ENCODE data around the gene TBCA. TPM values are rescaled to one million over a fixed set of nuclear protein-coding genes. Genes with fewer than 3 reads are reported as not detected.
"Not testable (repeated sequence)": the region's sequence is repeated elsewhere in the genome, so short reads cannot be mapped to it uniquely, and the experiment has no call there.

The TBCA gene
- total RNA-seq, 4 donors from 2014 or later: 127 to 222 (median 165) TPM

DNA sequence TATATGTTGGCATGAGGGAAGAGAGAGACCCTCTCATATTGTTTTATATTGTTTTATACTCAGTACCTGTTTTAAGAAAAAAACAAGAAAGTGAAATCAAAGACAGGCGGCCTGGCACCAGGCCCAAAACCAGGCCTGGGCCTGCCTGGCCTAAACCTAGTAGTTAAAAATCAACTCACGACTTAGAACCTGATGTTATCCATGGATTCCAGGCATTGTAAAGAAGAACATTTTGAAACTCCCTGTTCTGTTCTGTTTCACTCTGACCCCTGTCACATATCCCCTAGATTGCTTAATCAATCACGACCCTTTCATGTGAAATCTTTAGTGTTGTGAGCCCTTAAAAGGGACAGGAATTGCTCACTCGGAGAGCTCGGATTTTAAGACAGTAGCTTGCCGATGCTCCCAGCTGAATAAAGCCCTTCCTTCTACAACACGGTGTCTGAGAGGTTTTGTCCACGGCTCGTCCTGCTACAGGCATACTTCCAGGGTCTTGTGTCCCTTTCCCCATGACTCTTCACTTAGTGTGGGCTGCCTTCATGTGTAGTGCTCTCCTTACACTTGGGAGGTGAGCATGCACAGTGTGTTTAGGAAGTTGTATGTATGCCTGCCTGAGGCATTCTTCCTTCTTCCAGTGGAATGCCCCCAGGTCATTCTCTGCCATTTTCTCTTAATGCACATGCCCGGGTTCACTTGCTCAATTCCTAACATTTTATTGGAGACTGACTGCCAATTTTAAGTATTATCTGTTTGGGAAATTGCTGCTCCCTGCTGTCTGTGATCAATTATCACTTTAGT lies 17.8 kb downstream of the TBCA start:
- peaks cover 4 to 12% of the 10 kb centered on the region in 2 donors for H3K4me1 ChIP-seq
- no peak for DNase-seq
- H3K36me3 ChIP-seq: no peaks in the 10 kb centered on the region
- 89 to 90% methylated on average over 10 of the region's 10 CpGs for WGBS, 2 donors
- TF ChIP-seq POLR2A (IDR thresholded peaks at IDR 0.05): no peak
- TF ChIP-seq, protein P1, sequence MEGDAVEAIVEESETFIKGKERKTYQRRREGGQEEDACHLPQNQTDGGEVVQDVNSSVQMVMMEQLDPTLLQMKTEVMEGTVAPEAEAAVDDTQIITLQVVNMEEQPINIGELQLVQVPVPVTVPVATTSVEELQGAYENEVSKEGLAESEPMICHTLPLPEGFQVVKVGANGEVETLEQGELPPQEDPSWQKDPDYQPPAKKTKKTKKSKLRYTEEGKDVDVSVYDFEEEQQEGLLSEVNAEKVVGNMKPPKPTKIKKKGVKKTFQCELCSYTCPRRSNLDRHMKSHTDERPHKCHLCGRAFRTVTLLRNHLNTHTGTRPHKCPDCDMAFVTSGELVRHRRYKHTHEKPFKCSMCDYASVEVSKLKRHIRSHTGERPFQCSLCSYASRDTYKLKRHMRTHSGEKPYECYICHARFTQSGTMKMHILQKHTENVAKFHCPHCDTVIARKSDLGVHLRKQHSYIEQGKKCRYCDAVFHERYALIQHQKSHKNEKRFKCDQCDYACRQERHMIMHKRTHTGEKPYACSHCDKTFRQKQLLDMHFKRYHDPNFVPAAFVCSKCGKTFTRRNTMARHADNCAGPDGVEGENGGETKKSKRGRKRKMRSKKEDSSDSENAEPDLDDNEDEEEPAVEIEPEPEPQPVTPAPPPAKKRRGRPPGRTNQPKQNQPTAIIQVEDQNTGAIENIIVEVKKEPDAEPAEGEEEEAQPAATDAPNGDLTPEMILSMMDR (IDR thresholded peaks at IDR 0.05): no peak
- no peaks in the 10 kb centered on the region for H3K27me3 ChIP-seq
- H3K9me3 ChIP-seq: no peaks in the 10 kb centered on the region
- intact Hi-C loops (cut with DNase I): no loop called here
- H3K4me3 ChIP-seq (replicated peaks in 1 of 3): no peak overlapping the region
- H3K27ac ChIP-seq: no peak overlapping the region

DNA sequence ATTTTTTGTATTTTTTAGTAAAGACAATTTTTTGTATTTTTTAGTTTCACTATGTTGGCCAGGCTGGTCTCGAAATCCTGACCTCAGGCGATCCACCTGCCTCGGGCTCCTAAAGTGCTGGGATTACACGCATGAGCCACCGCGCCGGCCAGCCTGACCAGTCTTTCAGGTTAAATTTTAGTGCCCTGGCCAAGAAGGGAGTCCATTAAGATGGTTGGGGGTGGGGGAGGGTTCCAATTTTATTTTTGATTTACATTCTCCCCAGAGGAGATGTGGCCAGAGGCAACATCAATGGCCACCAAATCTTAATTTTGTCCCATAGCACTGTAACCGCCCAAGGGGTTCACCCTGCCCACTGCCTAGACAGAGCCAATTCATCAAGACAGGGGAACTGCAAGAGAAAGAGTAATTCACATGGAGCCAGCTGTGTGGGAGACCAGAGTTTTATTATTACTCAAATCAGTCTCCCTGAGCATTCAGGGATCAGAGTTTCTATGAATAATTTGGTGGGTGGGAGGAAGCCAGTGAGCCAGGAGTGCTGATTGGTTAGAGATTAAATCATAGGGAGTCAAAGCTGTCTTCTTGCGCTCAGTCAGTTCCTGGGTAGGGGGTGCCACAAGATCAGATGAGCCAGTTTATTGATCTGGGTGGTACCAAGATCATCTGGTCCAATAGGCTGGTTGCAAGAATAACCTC lies 24.7 kb downstream of the TBCA start:
- peaks cover 0 to 3% of the 10 kb centered on the region in 2 donors for H3K4me1 ChIP-seq
- 87 to 90% methylated on average over 9 of the region's 9 CpGs for WGBS, 2 donors
- intact Hi-C loops (cut with DNase I): no loop called here
- DNase-seq: no peak
- H3K9me3 ChIP-seq: no peaks in the 10 kb centered on the region
- H3K36me3 ChIP-seq: no peaks in the 10 kb centered on the region
- TF ChIP-seq, protein P1 (IDR thresholded peaks at IDR 0.05): no peak
- no peak for TF ChIP-seq POLR2A (IDR thresholded peaks at IDR 0.05)
- H3K4me3 ChIP-seq (replicated peaks in 1 of 3): no peak overlapping the region
- no peak overlapping the region for H3K27ac ChIP-seq
- H3K27me3 ChIP-seq: no peaks in the 10 kb centered on the region

DNA sequence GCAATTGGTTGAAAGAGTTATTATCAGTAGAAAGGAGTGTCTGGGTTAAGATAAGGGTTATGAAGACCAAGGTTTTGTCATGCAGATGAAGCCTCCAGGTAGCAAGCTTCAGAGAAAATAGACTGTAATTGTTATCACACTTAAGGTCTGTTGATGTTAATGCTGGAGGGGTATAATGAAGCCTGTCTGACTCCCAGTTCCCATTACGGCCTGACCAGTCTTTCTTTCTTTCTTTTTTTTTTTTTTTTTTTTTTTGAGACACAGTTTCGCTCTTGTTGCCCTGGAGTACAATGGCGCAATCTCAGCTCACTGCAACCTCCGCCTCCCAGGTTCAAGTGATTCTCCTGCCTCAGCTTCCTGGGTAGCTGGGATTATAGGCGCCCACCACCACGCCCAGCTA lies 25.2 kb downstream of the TBCA start:
- H3K36me3 ChIP-seq; H3K27ac ChIP-seq; intact Hi-C loops (cut with DNase I); H3K4me1 ChIP-seq; H3K27me3 ChIP-seq; H3K4me3 ChIP-seq (replicated peaks in 1 of 3); DNase-seq; H3K9me3 ChIP-seq: not testable (repeated sequence)
- WGBS, 2 donors: 84 to 96% methylated on average over 6 of the region's 6 CpGs

DNA sequence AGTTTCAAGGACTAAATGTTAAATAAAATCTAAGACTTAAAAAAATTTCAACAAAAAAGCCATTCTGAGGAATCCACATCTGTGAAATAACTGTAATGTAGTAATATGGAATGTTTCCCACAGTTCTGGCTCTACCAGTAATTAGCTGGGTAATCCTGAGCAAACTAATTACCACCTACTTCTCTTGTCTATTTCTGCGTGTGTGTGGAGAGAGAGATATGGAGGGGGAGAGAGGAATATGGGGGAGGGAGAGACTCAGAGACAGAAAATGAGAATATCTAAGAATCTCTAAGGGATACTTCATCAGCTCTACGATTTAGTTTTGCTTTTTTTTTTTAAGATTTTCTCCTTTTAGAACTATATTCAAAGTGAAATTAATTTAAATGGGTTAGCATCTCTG lies 28.0 kb downstream of the TBCA start:
- H3K27ac ChIP-seq: no peak overlapping the region
- H3K9me3 ChIP-seq: no peaks in the 10 kb centered on the region
- 73 to 74% methylated on average over 2 of the region's 2 CpGs for WGBS, 2 donors
- no peaks in the 10 kb centered on the region for H3K36me3 ChIP-seq
- intact Hi-C loops (cut with DNase I): no loop called here
- H3K27me3 ChIP-seq: no peaks in the 10 kb centered on the region
- no peak for DNase-seq
- H3K4me1 ChIP-seq: no peaks in the 10 kb centered on the region
- no peak overlapping the region for H3K4me3 ChIP-seq (replicated peaks in 1 of 3)
- TF ChIP-seq POLR2A (IDR thresholded peaks at IDR 0.05): no peak
- TF ChIP-seq, protein P1 (IDR thresholded peaks at IDR 0.05): no peak

DNA sequence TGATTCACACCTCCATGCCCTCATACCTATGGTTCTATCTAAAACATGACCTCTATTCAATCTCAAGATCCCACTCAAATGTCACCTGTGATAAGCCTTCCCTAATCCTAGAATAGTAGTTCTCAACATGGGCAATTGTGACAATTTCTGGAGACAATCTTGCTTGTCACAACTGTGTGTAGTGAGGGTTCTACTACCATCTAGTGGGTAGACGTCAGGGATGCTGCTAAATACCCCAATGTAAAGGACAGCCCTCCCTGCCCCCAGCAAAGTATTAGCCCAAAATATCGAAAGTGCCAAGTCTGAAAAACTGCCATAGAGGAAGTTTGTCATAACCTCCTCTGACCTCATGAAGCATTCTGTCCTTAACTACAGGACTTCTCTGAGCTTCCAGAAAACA lies 32.0 kb downstream of the TBCA start:
- H3K27me3 ChIP-seq: no peaks in the 10 kb centered on the region
- no peak for TF ChIP-seq POLR2A (IDR thresholded peaks at IDR 0.05)
- TF ChIP-seq, protein P1 (IDR thresholded peaks at IDR 0.05): no peak
- no peaks in the 10 kb centered on the region for H3K9me3 ChIP-seq
- intact Hi-C loops (cut with DNase I): no loop called here
- H3K36me3 ChIP-seq: no peaks in the 10 kb centered on the region
- H3K27ac ChIP-seq: no peak overlapping the region
- 61 to 71% methylated on average over 2 of the region's 2 CpGs for WGBS, 2 donors
- H3K4me1 ChIP-seq: no peaks in the 10 kb centered on the region
- H3K4me3 ChIP-seq (replicated peaks in 1 of 3): no peak overlapping the region
- no peak for DNase-seq
